Activated CD8-positive, alpha-beta memory T cell treated with anti-CD3 and anti-CD28 coated beads, Interleukin-2, amount 50 U/mL, for 48 hours (primary cell): ENCODE data around the gene ZFP1.
"Not testable (repeated sequence)": the region's sequence is repeated elsewhere in the genome, so short reads cannot be mapped to it uniquely, and the experiment has no call there.

ENCODE experiments used
- DNase-seq: peaks from one replicate; pipeline ENCODE4 v3.0.0-alpha.2; 2020

Gene ZFP1

DNA sequence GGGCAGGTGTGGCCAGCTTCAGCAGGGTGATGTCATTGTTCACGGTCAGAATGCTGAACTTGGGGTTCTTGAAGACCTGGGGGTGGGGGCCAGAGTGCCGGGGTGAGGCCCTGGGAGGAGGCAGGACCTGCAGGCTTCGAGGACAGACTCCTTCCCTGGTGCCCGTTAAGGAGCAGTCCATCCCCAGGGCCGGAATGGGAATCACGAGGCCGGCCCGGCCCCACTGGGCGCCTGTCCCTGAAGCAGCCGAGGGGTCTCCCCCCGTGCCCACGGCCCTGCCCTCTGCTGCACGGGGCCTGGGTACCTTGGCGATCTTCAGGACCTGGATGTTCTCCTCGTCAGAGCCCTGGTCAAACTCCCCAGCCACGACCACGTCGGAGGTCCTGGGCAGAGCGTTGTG, 57.1 kb downstream of the ZFP1 start:
- DNase-seq: not testable (repeated sequence)

DNA sequence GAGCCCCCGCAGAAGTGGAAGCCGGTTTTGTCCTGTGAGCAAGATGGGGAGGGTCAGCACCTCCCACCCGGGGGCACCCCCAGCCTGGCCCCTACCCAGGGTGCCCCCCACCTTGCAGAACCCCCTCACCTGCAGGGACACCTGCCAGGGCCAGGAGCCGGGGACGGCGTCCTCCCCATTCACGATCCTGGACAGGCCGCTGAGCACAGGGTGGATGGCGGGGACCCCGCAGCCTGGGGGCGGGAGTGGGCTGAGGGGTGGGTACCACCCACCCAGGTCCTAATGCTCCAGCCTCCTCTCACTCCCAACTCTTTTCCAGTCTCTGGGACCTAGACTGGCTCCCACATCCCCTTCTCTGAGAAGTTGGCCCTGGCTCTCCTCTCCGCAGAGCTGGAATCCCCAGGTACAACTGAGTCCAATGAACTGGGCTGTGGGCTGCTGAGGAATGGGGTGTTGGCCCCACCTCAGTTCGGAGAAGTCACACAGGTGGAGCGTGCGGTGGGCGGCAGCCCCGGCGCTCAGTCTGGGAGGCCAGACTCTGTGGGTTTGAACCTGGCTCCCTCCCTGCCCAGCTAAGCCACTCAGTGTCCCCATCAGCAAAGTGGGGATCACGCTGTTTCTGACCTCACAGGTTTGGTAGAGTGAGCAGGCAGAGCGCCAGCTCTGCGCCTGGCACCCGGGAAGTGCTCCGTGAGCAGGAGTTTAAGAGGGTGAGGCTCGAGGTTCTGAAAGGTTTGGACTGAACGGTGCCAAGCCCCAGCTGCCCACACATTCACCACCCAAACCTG, 57.8 kb downstream of the ZFP1 start:
- DNase-seq: not testable (repeated sequence)

GRCh38 chr16:75206749-75207451, 58.6 kb downstream of the ZFP1 start, which contains the start of gene CTRB2:
Gene CTRB2 (minus strand): TSS chr16:75207161. CDS start chr16:75207141, 20 bp downstream.
- no peak for DNase-seq

- DNase-seq: no peak
Measured at GRCh38 chr16:75207831-75208230, 59.5 kb downstream of the ZFP1 start.

- DNase-seq: no peak
Measured at GRCh38 chr16:75208242-75208825, 60.0 kb downstream of the ZFP1 start.

DNA sequence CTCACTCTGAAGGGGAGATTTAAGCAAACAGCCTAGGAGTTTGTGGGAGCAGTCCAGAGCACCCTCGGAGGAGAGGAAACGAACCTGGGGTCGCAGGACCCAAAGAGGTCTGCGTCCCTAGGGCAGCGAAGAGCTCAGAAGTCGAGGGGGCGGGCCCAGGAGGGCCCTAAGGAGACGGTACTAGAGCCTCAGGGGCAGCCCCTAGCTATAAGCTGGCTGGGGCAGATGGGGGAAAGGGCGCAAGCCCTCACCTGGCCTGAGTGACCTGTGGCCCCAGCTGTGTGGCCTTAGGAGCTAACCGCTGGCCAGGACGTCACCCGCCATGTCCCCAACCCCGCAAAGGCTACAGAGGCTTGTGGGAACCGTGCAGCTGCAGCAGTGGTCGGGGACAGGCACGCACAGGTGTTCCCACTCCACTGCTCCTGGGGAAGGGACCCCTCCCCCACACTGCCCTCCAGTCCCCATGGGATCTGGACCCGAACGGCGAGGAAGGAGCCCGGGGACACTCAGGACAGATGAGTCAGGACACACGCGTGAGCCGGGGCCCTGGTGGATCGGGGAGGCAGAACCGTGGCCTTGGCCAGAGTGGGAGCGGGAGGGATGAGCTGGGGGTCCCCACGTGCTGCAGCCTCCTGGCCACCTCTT, 60.7 kb downstream of the ZFP1 start:
- DNase-seq: no peak

- DNase-seq: not testable (repeated sequence)
Measured at GRCh38 chr16:75209514-75209913, 61.2 kb downstream of the ZFP1 start.

DNA sequence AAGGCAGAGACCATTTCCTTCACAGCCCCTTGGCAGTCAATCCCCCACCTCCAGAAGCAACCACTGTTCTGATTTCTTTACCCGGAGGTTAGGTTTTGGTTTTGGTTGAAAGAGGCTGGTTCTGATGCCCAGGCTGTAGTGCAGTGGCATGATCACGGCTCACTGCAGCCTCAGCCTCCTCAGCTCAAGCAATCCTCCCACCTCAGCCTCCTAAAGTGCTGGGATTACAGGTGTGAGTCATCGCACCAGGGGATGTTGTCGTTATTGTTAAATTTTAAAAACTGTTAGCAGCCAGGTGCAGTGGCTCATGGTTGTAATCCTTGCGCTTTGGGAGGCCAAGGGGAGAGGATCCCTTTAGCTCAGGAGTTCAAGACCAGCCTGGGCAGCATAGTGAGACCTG, 61.6 kb downstream of the ZFP1 start:
- no peak for DNase-seq

DNA sequence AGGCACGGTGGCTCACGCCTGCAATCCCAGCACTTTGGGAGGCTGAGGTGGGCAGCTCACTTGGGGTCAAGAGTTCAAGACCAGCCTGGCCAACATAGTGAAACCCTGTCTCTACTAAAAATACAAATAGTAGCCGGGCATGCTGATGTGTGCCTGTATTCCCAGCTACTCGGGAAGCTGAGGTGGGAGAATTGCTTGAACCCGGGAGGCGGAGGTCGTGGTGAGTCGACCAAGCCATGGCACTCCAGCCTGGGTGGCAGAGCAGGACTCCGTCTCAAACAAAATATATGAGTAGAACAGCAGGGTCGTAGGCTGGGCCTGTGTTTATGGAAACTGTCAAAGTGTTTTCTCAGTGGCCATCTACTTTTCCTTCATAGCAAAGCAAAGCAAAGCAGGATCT, 63.0 kb downstream of the ZFP1 start:
- not testable (repeated sequence) for DNase-seq

DNA sequence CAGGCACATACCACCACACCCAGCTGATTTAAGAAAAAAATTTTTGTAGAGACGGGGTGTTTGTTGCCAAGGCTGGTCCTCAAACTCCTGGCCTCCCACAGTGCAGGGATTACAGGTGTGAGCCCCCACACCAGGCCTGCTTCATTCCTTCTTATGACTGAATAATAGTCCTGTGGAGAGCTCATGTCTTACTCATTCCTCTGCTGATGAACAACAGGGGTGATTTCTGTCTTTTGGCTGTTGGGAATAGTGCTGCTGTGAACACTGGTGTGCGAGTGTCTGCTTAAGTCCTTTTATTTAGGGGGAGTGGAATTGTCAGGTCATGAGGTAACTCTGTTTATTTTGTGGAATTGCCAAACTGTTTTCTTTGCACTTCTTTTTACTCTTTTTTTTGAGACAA, 67.8 kb downstream of the ZFP1 start:
- no peak for DNase-seq

DNA sequence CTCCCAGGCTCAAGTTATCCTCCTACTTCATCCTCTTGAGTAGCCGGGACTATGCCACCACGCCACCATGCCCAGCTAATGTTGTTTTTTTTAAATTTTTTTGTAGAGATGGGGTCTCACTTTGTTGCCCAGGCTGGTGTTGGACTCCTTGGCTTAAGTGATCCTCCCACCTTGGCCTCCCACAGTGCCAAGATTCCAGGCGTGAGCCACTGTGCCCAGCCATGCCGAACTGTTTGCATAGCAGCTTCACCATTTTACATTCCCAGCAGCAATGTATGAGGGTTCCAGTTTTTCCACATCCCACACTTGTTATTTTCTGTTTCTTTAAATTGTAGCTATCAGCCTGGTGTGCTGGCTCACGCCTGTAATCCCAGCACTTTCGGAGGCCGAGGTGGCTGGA, 68.3 kb downstream of the ZFP1 start:
- no peak for DNase-seq

GRCh38 chr16:75217389-75217851, 69.1 kb downstream of the ZFP1 start:
- no peak for DNase-seq

DNA sequence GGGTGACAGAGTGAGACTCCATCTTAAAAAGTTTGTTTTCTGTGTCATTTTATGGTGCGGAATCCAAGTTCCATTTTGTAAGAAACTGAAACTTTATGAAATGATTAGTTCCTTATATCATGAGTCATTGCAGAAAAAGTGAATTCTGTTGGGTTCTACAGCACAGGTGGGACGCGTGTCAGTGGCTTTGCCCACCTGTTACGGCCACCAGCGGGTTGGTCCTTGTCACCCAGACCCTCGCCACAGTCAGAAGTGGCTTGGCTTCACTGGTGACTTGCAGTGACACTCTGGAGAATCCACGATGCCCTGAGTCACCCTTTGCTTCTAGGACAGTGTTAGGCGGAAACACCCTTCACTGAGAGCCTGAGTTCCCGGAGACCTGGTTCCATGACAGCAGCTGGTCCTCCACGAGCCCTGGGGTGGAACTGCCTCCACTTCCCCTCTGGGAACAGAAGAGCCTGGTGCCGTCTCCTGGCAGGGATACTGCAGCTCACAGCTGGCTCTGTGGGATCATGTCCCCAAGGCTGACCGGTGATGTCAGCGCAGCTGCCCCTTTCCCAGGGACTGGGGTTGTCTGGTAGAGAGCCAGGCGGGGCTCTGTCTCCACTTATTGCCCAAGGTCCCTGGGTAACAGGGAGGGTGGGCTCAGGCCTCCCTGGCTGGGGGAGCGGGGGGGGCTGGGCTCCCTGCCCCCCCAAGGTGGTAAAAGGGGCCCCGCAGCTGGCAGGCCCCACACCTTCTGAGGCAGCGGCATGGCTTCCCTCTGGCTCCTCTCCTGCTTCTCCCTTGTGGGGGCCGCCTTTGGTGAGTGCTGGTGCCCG, 70.1 kb downstream of the ZFP1 start, which contains the start of gene CTRB1:
Gene CTRB1 (plus strand): TSS at position 733 of the 821 bp plus-strand sequence. CDS start 20 bp downstream, at position 753.
- DNase-seq: no peak

- DNase-seq: no peak
Measured at GRCh38 chr16:75219088-75219487, 70.8 kb downstream of the ZFP1 start.

- DNase-seq: no peak
Measured at GRCh38 chr16:75219838-75220237, 71.5 kb downstream of the ZFP1 start.
